NCI-H2081 (cell line): ENCODE data around the gene ZNF275.
"Not testable (repeated sequence)": the region's sequence is repeated elsewhere in the genome, so short reads cannot be mapped to it uniquely, and the experiment has no call there.

ENCODE experiments used
- DNase-seq, 2 experiments: peaks; one replicate each; lab custom pipeline; 2025; lab: John Stamatoyannopoulos, UW

ZNF275 gene

GRCh38 chrX:153361781-153362397 is 27.9 kb downstream of the ZNF275 start:
- no peak for DNase-seq

DNA sequence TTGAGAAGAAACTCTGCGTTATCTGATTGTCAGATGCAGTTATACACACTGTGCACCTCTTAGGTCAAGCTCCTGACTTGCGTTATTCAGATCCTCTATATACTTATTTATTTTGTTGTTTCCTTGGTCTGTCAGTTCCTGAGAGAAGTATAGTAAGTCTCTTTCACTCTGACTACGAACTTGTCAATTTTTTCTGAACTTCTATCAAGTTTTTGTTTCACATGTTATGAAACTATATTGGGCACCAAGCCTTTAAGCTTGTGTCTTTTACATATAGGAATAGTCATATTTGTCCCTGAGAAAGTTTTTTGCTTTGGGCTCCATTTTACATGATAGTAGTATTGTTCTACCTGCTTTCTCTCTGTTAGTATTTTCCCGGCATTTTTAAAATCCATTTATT is 31.7 kb downstream of the ZNF275 start:
- no peak for DNase-seq

DNA sequence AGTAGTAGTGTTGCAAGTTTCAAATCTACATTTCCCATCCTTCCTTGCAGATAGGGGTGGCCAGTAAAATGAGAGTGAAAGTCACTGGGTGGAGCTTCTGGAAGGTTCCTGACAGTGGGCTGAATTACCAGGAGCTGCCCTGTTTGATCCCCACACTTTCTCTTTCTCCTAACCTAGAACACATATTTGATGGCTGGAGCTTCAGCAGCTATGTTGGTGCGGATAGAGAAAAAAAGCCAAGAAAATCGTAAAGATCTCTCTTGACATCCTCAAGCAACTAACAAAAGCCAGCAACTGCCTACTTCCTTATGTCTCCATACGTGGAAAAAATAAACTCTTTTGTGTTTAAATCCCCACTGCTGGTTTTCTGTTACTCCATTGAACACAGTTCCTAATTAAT is 32.2 kb downstream of the ZNF275 start:
- no peak for DNase-seq

DNA sequence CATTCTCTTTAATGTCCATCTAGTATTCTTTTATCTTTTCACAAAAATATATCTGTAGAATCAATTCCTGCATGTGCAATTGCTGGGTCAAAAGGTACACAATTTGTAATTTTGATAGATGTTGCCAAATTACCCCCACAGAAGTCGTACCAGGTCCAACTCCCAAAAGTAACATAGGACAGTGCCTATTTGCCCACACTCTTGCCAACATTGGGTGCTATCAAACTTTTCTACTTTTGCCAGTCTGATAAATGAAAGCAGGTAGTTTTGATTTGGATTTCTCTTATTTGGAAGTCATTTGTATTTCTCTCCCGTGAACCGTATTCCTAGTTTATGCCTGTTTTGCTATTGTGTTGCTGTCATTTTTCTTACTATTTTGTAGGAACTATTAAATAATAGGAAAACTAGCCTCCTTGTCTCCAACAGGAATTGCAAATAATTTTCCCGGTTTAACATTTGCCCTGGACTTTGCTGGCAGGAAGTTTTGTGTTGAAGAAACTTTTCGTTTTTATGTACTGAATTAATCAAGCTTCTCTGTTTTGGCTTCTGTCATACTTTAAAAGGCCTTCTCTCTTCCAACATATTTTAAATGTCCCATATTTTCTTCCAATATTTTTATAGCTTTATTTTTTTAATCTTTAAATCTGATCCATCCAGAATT is 33.1 kb downstream of the ZNF275 start:
- no peak for DNase-seq

GRCh38 chrX:153370293-153371055 is 36.5 kb downstream of the ZNF275 start:
- DNase-seq, result no peak

DNA sequence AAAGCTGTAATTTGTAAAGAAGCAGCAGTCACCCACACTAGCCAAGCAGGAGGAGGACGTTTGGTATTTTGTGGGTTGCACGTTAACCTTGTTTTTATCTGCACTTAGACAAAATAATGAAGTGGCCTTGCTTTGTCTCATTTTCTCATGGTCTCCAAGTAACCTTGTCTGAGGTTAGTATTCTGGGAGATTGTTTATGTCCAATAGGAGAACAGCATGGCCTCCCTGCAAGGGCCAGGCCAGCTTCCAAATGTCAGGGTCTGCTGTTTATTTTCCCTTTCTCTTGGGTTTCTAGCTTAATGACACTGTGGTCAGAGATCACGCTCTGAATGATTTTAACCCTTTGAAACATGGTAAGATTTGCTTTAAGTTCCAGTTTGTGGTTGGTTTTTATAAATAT is 37.3 kb downstream of the ZNF275 start:
- DNase-seq, result no peak

- no peak for DNase-seq
Measured at GRCh38 chrX:153372949-153373348, 39.0 kb downstream of the ZNF275 start.

GRCh38 chrX:153374426-153374825 is 40.5 kb downstream of the ZNF275 start:
- DNase-seq, result no peak

DNA sequence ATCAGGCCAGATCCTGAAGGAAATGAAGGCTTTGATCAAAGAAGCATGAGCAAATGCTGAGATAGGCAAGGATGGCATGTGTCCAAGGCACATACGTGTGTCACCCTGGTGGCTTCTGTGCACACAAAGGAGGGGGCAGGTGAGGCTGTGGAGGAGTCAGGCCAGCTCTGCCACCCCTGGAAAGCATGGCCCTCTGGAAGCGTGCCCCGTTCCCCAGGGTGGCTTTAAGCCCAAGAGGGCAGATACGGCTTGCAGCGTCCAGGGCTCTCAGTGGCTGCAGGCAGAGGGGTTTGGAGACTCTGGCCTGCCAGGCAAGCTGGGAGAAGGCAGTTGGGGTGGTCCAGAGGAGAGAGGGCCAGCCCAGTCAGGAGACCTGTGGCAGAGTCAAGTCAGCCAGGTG is 41.6 kb downstream of the ZNF275 start:
- DNase-seq, result no peak

DNA sequence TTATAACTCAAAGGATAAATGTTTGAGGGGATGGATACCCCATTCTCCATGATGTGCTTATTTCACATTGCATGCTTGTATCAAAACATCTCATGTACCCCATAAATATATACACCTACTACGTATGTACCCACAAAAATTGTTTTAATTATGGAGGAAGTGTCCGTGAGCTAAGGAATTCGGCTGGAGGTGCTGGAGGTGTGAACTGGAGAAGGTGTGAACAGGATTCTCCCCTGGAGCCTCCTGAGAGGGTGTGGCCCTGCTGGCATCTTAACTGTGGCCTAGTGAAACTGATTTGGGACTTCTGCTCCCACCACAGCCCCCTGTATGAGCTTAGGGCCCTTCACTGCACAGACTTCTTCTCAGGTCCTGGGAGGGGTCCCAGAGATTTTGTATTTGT is 43.8 kb downstream of the ZNF275 start:
- no peak for DNase-seq

GRCh38 chrX:153378607-153379006 is 44.7 kb downstream of the ZNF275 start:
- no peak for DNase-seq

DNA sequence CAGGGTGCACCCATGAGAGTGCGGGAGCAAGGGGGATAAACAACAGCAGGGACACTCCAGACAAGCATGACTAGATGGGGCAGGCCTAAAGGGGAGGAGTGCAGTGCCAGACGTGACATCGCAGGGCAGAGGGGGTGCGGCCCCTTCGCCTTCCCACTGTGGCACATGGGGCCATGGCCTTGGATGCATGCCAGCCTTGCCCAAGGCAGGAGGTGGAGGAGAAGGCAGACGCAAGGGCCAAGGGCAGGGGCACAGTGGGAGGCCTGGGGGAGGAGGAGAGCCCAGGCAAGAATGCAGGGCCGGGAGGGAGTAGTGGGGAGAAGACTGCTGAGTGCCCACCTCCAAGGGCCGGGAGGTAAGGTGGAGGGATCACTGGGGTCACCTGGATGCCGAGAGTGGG is 45.6 kb downstream of the ZNF275 start:
- DNase-seq, result no peak

- DNase-seq, result no peak
Measured at GRCh38 chrX:153379971-153380581, 46.1 kb downstream of the ZNF275 start.

- no peak for DNase-seq
Measured at GRCh38 chrX:153380691-153381090, 46.7 kb downstream of the ZNF275 start.

- peak; percentile 24 to 67 for DNase-seq
Measured at GRCh38 chrX:153381684-153382532, 48.0 kb downstream of the ZNF275 start.

- no peak for DNase-seq
Measured at GRCh38 chrX:153382563-153383482, 48.9 kb downstream of the ZNF275 start.

DNA sequence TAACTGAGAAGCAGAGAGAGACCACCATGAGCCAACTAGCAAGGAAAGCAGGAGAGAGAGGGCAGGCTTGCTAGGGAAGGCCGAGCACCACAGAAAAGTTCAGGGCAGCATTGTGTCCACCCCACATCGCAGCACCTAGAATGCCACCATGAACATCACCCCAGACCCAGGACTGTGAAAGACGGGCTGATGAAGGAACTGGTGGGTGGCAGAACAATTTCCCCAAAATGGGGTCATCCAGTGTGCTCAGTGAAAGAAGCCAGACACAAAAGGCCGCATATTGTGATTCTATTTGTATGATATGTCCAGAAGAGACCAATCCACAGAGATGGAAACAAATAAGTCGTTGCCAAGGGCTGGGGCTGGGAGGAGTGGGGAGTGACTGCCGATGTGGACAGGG is 50.4 kb downstream of the ZNF275 start:
- no peak for DNase-seq

- not testable (repeated sequence) for DNase-seq
Measured at GRCh38 chrX:153384973-153385372, 51.0 kb downstream of the ZNF275 start.

- no peak for DNase-seq
Measured at GRCh38 chrX:153386097-153386496, 52.1 kb downstream of the ZNF275 start.

DNA sequence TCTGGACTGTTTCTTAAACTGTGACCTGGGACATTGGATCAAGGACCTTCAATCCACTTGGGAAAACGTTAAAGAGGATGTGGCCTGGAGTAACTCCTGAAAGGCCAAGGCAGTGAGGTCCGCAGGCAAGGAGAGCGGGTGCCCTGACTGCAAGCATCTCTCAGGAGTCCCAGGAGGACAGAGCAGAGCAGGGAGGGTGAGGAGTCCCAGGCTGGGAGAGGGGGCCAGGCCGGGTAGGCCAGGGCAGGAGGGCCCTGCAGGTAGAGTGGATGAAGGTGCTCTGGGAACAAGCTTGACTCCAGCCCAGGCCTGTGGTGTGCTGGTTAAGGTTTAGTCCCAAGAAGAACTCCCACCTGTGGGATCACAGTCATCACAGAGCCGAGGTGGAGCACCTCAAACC is 53.4 kb downstream of the ZNF275 start:
- DNase-seq, result no peak
